H1 (cell line): ENCODE data around the gene ZNF609. TPM values are rescaled to one million over a fixed set of nuclear protein-coding genes. Genes with fewer than 3 reads are reported as not detected.

Experiments
- CTCF ChIA-PET: fragments of 300-600 bp; sonication (Branson Sonifier 250); formaldehyde crosslinking; loops from one replicate; lab custom pipeline; 2021; ENCODE audit not compliant: partially characterized antibody; lab: Charles Lee
- POLR2A ChIA-PET: fragments of 300-600 bp; sonication (Branson Sonifier 250); formaldehyde crosslinking; loops from one replicate; lab custom pipeline; 2021; ENCODE audit warnings: inconsistent platforms; ENCODE audit not compliant: partially characterized antibody; lab: Charles Lee
- DNase-seq, 2 experiments: peaks; one replicate each; pipeline versions ENCODE4 v3.0.0 to v3.0.0-alpha.2; 2010 to 2022; ENCODE audit warnings: low spot score in 2 of 2, low read depth in 1 of 2, mixed read lengths in 1 of 2
- FAIRE-seq: peaks from 2 replicates; lab custom pipeline; 2011; peaks lifted over from hg19 to GRCh38; lab: Jason Lieb, UNC
- H2AFZ ChIP-seq: 2 replicates; pipeline ENCODE4 v1.8.1; 2012; ENCODE audit warnings: low read length, inconsistent platforms
- H2AK5ac ChIP-seq: 2 replicates; pipeline ENCODE4 v1.6.1; 2013; ENCODE audit warnings: low read depth, low read length
- H2BK120ac ChIP-seq: replicated peaks from 2 replicates; pipeline ENCODE3; 2013; ENCODE audit warnings: low read depth, low read length, inconsistent platforms
- H2BK12ac ChIP-seq: 2 replicates; pipeline ENCODE4 v1.6.1; 2013; ENCODE audit warnings: low read depth, low read length
- H2BK15ac ChIP-seq: 2 replicates; pipeline ENCODE4 v1.6.1; 2013; ENCODE audit warnings: low read length
- H2BK20ac ChIP-seq: 2 replicates; pipeline ENCODE4 v1.6.1; 2013; ENCODE audit warnings: low read length
- H2BK5ac ChIP-seq: 2 replicates; pipeline ENCODE4 v1.6.1; 2013; ENCODE audit warnings: low read depth, low read length
- H3K14ac ChIP-seq: 2 replicates; pipeline ENCODE4 v1.6.1; 2013; ENCODE audit warnings: inconsistent platforms; ENCODE audit not compliant: insufficient read length
- H3K18ac ChIP-seq: 2 replicates; pipeline ENCODE4 v1.6.1; 2013; ENCODE audit warnings: low read length; ENCODE audit errors: extremely low read depth
- H3K23ac ChIP-seq: 2 replicates; pipeline ENCODE4 v1.6.1; 2013; ENCODE audit warnings: inconsistent platforms; ENCODE audit not compliant: insufficient read length
- H3K23me2 ChIP-seq: 2 replicates; pipeline ENCODE4 v1.6.1; 2013; ENCODE audit warnings: low read depth, low read length
- H3K27ac ChIP-seq: 2 replicates; pipeline ENCODE4 v1.6.1; 2011; ENCODE audit warnings: low read depth, low read length, inconsistent platforms
- H3K27me3 ChIP-seq, 4 experiments: replicated peaks in 1 of 4; 1 replicate in 1 of 4; 2 replicates in 3 of 4; pipeline versions ENCODE4 v1.6.1 to v1.8.1; 2011 to 2013; ENCODE audit warnings: low read length in 3 of 4, mild to moderate bottlenecking in 3 of 4, inconsistent platforms in 2 of 4, mixed read lengths in 2 of 4, moderate library complexity in 1 of 4; ENCODE audit not compliant: control insufficient read depth in 3 of 4, insufficient read depth in 3 of 4; ENCODE audit errors: extremely low read depth in 1 of 4
- H3K36me3 ChIP-seq, 4 experiments: 2 replicates each; pipeline versions ENCODE4 v1.6.1 to v1.8.1; 2011 to 2013; ENCODE audit warnings: mild to moderate bottlenecking in 4 of 4, low read length in 3 of 4, moderate library complexity in 2 of 4, control low read depth in 1 of 4, inconsistent platforms in 1 of 4; ENCODE audit not compliant: insufficient read depth in 4 of 4, control insufficient read depth in 2 of 4
- H3K4ac ChIP-seq: replicated peaks from 2 replicates; pipeline ENCODE3; 2013; ENCODE audit warnings: low read length, low read depth, mixed read lengths, inconsistent platforms; ENCODE audit not compliant: insufficient read length
- H3K4me1 ChIP-seq, 4 experiments: replicated peaks in 1 of 4; 1 replicate in 1 of 4; 2 replicates in 3 of 4; pipeline versions ENCODE4 v1.6.1 to v1.8.1; 2011 to 2013; ENCODE audit warnings: low read length in 3 of 4, inconsistent platforms in 2 of 4, mixed read lengths in 1 of 4; ENCODE audit not compliant: insufficient read depth in 4 of 4, control insufficient read depth in 3 of 4
- H3K4me2 ChIP-seq, 2 experiments: 2 replicates each; pipeline versions ENCODE4 v1.6.1 to v1.8.1; 2011 to 2013; ENCODE audit warnings: low read depth in 2 of 2, low read length in 2 of 2, control low read depth in 1 of 2, inconsistent platforms in 1 of 2, mild to moderate bottlenecking in 1 of 2; ENCODE audit not compliant: insufficient read depth in 1 of 2
- H3K4me3 ChIP-seq, 4 experiments: fragments of 200-600, 300-600 bp in 1 of 4; sonication (generic), shearing (Covaris generic), sonication (Bioruptor Twin) in 1 of 4; 2 replicates each; pipeline versions ENCODE4 v1.5.1 to v1.8.1; 2011 to 2016; ENCODE audit warnings: low read length in 4 of 4, low read depth in 3 of 4, control low read depth in 2 of 4, inconsistent platforms in 2 of 4, mild to moderate bottlenecking in 2 of 4, mixed read lengths in 1 of 4, moderate library complexity in 1 of 4; ENCODE audit not compliant: insufficient read depth in 2 of 4; ENCODE audit errors: extremely low read depth in 1 of 4
- H3K56ac ChIP-seq: replicated peaks from 2 replicates; pipeline ENCODE3; 2013; ENCODE audit warnings: low read depth, mild to moderate bottlenecking, mixed read lengths, low read length, inconsistent platforms; ENCODE audit not compliant: insufficient read length
- H3K79me1 ChIP-seq: 2 replicates; pipeline ENCODE4 v1.6.1; 2013; ENCODE audit warnings: low read depth, low read length, control low read depth
- H3K79me2 ChIP-seq, 2 experiments: 2 replicates each; pipeline versions ENCODE4 v1.6.1 to v1.8.1; 2012 to 2013; ENCODE audit warnings: low read length in 2 of 2, mild to moderate bottlenecking in 2 of 2, inconsistent platforms in 1 of 2; ENCODE audit not compliant: insufficient read depth in 2 of 2, control insufficient read depth in 1 of 2
- H3K9ac ChIP-seq, 4 experiments: replicated peaks in 1 of 4; 1 replicate in 1 of 4; 2 replicates in 3 of 4; pipeline versions ENCODE4 v1.6.1 to v1.8.1; 2011 to 2013; ENCODE audit warnings: low read depth in 3 of 4, low read length in 3 of 4, control low read depth in 2 of 4, mild to moderate bottlenecking in 2 of 4, moderate library complexity in 2 of 4, inconsistent platforms in 1 of 4; ENCODE audit errors: extremely low read depth in 1 of 4
- H3K9me3 ChIP-seq, 2 experiments: 2 replicates each; pipeline versions ENCODE4 v1.6.1 to v1.8.1; 2012 to 2013; ENCODE audit warnings: mild to moderate bottlenecking in 2 of 2, moderate library complexity in 2 of 2, control low read depth in 1 of 2, inconsistent platforms in 1 of 2, low read depth in 1 of 2, low read length in 1 of 2, mixed read lengths in 1 of 2; ENCODE audit not compliant: insufficient read depth in 2 of 2
- H4K20me1 ChIP-seq, 2 experiments: replicated peaks in 1 of 2; 2 replicates each; pipeline versions ENCODE3 to v1.8.1; 2011 to 2013; ENCODE audit warnings: inconsistent platforms in 2 of 2, low read length in 2 of 2, mild to moderate bottlenecking in 1 of 2; ENCODE audit not compliant: insufficient read depth in 2 of 2, control insufficient read depth in 1 of 2
- H4K5ac ChIP-seq: 2 replicates; pipeline ENCODE4 v1.6.1; 2013; ENCODE audit warnings: low read length, low read depth, mixed read lengths, inconsistent platforms; ENCODE audit not compliant: insufficient read length
- H4K8ac ChIP-seq: 2 replicates; pipeline ENCODE4 v1.8.0; 2013; ENCODE audit warnings: mild to moderate bottlenecking, moderate library complexity, low read length, inconsistent platforms; ENCODE audit not compliant: insufficient read depth; ENCODE audit errors: extremely low read depth
- H4K91ac ChIP-seq: replicated peaks from 2 replicates; pipeline ENCODE3; 2013; ENCODE audit warnings: low read length, mixed read lengths, inconsistent platforms; ENCODE audit not compliant: insufficient read length
- CHD2 ChIP-seq: IDR thresholded peaks from 2 replicates; pipeline ENCODE4 v1.6.1; 2012; ENCODE audit warnings: low read length, improper control_type of control experiment
- EGR1 ChIP-seq: IDR thresholded peaks from 2 replicates; pipeline ENCODE4 v1.6.1; 2011; ENCODE audit warnings: low read depth, low read length, borderline replicate concordance
- POLR2AphosphoS5 ChIP-seq: IDR thresholded peaks from 2 replicates; pipeline ENCODE4 v1.6.1; 2011; ENCODE audit warnings: low read depth, low read length
- WGBS, 2 experiments: shearing (Covaris generic) in 1 of 2; methylation state at CpG; one replicate each; pipeline versions ENCODE4 v1.1.6 to v1.1.7; 2013 to 2015; ENCODE audit warnings: low lambda C conversion rate in 2 of 2, mixed read lengths in 2 of 2, inconsistent platforms in 1 of 2, low coverage in 1 of 2, missing lambda C conversion rate in 1 of 2; ENCODE audit not compliant: insufficient replicate concordance in 2 of 2, insufficient coverage in 1 of 2, insufficient read length in 1 of 2; ENCODE audit errors: extremely low coverage in 1 of 2, missing lambda C conversion rate in 1 of 2; 5-methylcytosine and 5-hydroxymethylcytosine counted together
- polyA plus RNA-seq, 7 experiments: library from polyadenylated mRNA; depleted of rRNA in 3 of 7; stranded (reverse) in 5 of 7; unstranded in 2 of 7; fragments of >200 nt in 5 of 7; fragments of 200-250 nt in 2 of 7; gene quantifications; 1 replicate in 5 of 7; 2 replicates in 1 of 7; 4 replicates in 1 of 7; pipeline versions ENCODE4 v1.2.1 to v1.2.3, GENCODE V29; 2011 to 2013; ENCODE audit warnings: missing spikeins in 2 of 7, mixed read lengths in 2 of 7
- total RNA-seq: library from RNA; stranded (reverse); fragmentation: NEBNext Ultra II Directional; extraction: Animal tissue kit (Norgen Biotek cat#: 25700); gene quantifications from 2 replicates; pipeline ENCODE4 v1.2.1, GENCODE V29; 2021
- TF ChIP-seq, protein P1 (sequence below): IDR thresholded peaks from 2 replicates; pipeline ENCODE4 v1.6.1; 2012; ENCODE audit warnings: inconsistent platforms

The ZNF609 gene
- total and polyA plus RNA-seq, 2 of the 8 experiments (the other 6 are each of a cell fraction or from before 2014, with no cell fraction given): 15.5 to 47.8 TPM

GRCh38 chr15:64682255-64682654 is 221.9 kb downstream of the ZNF609 start:
- Histone ChIP-seq H3K4me1 (peaks cover 0 to 13% (median 2%) of the 10 kb centered on the region in 4 experiments; a peak in 5 of 7 replicates), H4K5ac (no peak overlapping the region), H3K18ac (no peak overlapping the region), H3K79me1 (no peaks in the 10 kb centered on the region), H4K20me1 (peaks cover 2 to 3% of the 10 kb centered on the region in 2 experiments), H2BK15ac (no peak overlapping the region), H3K14ac (no peak overlapping the region), H3K56ac (no peak overlapping the region), H3K23me2 (no peaks in the 10 kb centered on the region), H2AFZ (no peak overlapping the region), H3K23ac (no peak overlapping the region), H2AK5ac (no peak overlapping the region), H2BK5ac (no peak overlapping the region), H2BK120ac (no peak overlapping the region), H4K91ac (no peak overlapping the region), H4K8ac (no peak overlapping the region), H3K79me2 (no peaks in the 10 kb centered on the region), H2BK20ac (no peak overlapping the region), H3K4ac (no peak overlapping the region), H3K36me3 (peaks cover 19 to 64% (median 38%) of the 10 kb centered on the region in 4 experiments), H3K27ac (no peak overlapping the region), H3K27me3 (no peaks in the 10 kb centered on the region), H2BK12ac (no peak overlapping the region), H3K9ac (no peak overlapping the region), H3K4me3 (no peak overlapping the region), H3K9me3 (no peaks in the 10 kb centered on the region; a peak in 1 of 4 replicates), H3K4me2 (no peak overlapping the region)
- ChIA-PET CTCF (interaction anchor here (0.7 to 11.3 kb wide), 30 partner anchors 8 to 496 kb away, joined by 3 to 262 read pairs (median 4); no protein-coding TSS in a partner anchor), POLR2A (interaction anchor here (1.0 to 39.0 kb wide), 3 partner anchors 8 to 37 kb away, joined by 3 to 1192 read pairs (median 3); no protein-coding TSS in a partner anchor)
- whole genome bisulfite sequencing, 2 experiments: 83% methylated on average over 3 of the region's 3 CpGs; no CpG with 5 or more reads in 1 of the 2 experiments
- no peak for DNase-seq
- TF ChIP-seq, protein P1, sequence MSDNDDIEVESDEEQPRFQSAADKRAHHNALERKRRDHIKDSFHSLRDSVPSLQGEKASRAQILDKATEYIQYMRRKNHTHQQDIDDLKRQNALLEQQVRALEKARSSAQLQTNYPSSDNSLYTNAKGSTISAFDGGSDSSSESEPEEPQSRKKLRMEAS: no peak
- no peak for TF ChIP-seq EGR1
- no peak for TF ChIP-seq CHD2
- TF ChIP-seq POLR2AphosphoS5: peak; percentile 60; the same call in 1 of the 2 replicates
- FAIRE-seq: no peak
